Skin of body (tissue), 3 donors: ENCODE data around the gene TMEM223. TPM values are rescaled to one million over a fixed set of nuclear protein-coding genes. Genes with fewer than 3 reads are reported as not detected.
A peak's percentile ranks its signal among the peaks of the same experiment; 100 is the strongest.
"Not testable (repeated sequence)": the region's sequence is repeated elsewhere in the genome, so short reads cannot be mapped to it uniquely, and the experiment has no call there.

ENCODE experiments used
- DNase-seq: peaks from one replicate; lab custom pipeline; 2025; lab: John Stamatoyannopoulos, UW
- small RNA-seq: library from RNA; depleted of rRNA; stranded (forward); fragments of <200 nt; gene quantifications from one replicate; pipeline ENCODE3, GENCODE V24; 2014; ENCODE audit warnings: low replicate concordance
- total RNA-seq: library from RNA; depleted of rRNA; stranded (reverse); fragments of >200 nt; gene quantifications from one replicate; pipeline ENCODE4 v1.2.3, GENCODE V29; 2014

Gene TMEM223
- total RNA-seq, 1 donor from 2014 or later = 9.3 TPM

DNA sequence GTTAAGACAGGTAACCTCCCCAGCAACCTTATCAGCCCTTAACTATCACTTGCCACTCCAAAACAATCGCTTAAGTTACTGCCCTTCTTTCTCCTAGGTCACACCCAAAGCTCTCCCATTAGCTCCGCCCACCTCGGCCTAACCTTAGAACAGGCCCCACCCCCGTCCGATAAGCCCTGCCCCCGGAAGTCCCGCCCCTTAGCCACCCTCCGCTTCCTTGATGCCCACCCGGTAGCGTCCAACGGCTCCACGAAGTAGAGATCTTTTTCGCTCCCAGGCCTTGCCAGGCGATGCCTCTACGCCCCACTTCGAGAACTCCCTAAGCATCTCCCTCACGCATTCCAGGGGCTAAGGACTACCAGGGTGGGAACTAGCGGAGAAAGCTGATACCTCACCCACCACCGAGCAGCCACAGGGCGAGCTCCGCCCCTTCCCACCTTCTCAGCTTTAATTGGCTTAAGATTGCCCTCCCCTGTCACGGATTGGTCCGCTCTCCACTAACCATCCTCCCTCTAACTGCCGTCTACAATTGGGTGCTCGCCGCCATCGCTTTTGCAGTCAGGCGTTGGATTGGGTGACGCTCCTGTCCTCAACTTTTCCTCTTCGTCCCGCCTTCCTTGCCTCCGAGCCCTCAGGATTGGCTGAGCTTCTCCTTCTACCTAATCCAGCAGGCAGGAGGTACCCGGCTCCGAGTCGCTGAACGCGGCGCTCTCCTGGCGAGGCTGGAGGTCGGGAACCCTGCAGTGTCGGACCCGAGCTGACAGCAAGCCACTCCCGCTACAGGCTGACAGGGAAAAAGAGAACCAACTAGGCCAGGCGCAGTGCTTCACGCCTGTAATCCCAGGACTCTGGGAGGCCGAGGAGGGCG is 37.8 kb downstream of the TMEM223 start, which contains the start of gene ZBTB3:
ZBTB3 (minus strand) TSS at position 425 of the 868 bp plus-strand sequence. CDS start 496 bp downstream, outside the sequence.
- DNase-seq = peak; percentile 99

DNA sequence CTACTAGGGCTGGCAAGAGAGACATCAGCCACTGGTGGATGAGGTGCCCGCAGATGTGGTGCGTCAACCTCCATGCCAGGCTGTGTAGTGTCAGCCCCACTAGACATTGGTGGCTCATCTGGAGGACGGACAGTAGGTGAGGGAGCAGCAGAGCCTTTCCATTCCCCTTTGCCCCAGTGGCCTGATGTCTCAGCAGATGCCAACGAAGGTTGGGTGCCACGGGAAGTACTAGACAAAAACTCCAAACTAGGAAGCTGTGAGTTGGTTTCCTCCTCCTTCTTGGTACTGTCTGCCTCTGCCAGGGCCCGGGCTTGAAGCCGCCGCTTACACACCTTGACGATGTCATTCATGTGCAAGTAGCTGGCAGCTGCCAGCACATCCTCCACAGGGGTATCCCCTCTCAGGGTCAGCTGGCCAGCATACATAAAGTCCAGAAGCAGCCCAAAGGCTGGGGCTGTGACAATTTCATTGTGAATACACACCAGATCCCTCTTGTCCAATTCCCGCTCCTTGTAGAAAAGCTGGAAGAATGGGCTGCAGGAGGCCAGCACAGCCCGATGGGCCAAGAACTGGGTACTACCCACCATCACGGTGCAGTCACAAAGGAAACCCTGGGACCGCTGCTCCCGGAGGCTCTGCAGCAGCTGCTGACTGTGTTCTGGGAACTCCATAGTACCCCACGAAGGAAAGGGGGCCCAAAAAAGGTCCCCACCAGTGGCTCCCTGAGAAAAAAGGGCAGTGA is 38.6 kb downstream of the TMEM223 start:
- DNase-seq = no peak

DNA sequence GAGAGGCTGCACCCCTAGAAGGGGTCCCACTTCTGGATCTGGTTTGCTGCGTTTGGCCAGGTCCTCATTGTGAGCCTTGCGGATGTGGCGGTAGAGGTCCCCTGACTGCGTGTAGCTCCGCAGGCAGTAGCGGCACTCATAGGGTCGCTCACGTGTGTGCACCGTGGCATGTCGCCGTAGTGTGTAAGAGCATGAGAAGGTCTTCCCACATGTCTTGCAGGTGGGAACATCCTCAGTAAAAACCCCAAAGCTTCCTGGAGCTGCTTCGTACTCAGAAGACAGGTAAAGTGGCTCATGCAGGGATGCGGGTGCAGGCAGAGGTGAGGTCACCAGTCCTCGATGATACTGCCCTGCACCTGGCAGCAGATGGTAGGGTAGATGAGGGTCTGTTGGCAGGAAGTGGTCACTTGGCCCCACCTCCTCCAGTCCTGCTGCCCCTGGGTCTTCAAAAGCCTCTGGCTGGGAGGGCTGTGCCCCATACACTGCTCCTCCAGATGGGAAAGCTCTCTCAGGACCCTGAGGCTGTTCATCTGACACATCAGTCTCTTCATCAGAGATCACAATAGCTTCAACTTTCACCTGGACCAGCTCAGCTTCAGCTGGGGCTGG is 39.5 kb downstream of the TMEM223 start:
- no peak for DNase-seq

DNA sequence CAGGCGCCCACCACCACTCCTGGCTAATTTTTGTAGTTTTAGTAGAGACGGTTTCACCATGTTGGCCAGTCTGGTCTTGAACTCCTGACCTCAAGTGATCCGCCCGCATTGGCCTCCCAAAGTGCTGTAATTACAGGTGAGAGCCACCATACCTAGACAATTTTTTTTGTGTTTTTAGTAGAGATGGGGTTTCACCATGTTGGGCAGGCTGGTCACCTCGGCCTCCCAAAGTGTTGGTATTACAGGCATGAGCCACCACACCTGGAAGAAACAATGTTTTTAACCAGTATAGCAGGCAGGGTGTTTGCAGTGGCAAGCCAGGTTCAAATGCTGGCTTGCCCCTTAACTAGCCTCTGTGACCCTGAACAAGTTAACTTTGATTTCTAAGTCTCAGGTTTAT is 41.9 kb downstream of the TMEM223 start:
- not testable (repeated sequence) for DNase-seq

DNA sequence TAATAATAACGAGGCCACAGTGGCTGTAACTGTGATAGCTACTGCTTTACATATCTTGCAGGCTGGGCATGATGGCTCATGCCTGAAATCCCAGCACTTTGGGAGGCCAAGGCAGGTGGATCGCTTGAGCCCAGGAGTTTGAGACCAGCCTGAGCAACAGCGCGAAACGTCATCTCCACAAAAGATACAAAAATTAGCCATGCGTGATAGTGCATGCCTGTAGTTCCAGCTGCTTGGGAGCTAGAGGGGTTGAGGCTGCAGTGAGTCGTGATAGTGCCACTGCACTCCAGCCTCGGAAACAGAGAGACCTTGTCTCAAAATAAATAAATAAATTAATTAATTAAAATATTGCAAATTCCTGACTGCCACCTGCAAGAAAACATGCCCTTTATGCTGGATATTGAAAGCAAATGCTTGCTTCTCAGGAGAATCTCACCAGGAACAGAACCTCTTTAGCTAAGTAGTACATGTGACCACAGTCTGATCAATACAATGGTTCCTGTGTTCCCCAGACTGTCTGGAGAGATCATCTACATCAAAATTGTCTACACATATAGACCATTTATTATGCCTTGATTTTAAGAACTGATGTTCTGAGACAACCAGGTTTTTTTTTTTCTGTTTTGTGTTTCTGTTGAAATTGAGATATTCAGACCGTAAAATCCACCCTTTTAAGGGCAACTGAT is 44.2 kb downstream of the TMEM223 start:
- DNase-seq = no peak

Small RNA genes within 50 kb of the gene (small RNA-seq; reads per million reads assigned to genes)
- 0.17 reads per million for gene MIR6514
- gene RNU6-118P = not detected

Other genes starting within 250 kb of the TMEM223 start
- gene AHNAK, start 245.2 kb downstream of the TMEM223 start, total RNA-seq = 567 TPM
- 1,310 TPM for gene EEF1G, start 218.1 kb downstream of the TMEM223 start, total RNA-seq
- 4.1 TPM for gene TUT1, start 200.5 kb downstream of the TMEM223 start, total RNA-seq
- gene MTA2, start 190.1 kb downstream of the TMEM223 start, total RNA-seq = 78.4 TPM
- gene EML3, start 179.2 kb downstream of the TMEM223 start, total RNA-seq = 14.6 TPM
- gene ROM1, start 178.7 kb downstream of the TMEM223 start, total RNA-seq = 1.5 TPM
- gene B3GAT3, start 170.0 kb downstream of the TMEM223 start, total RNA-seq = 12.5 TPM
- 103 TPM for gene GANAB, start 145.4 kb downstream of the TMEM223 start, total RNA-seq
- gene INTS5, start 138.7 kb downstream of the TMEM223 start, total RNA-seq = 8.5 TPM
- gene C11orf98, start 126.8 kb downstream of the TMEM223 start, total RNA-seq = 23.7 TPM
- gene CSKMT, start 126.7 kb downstream of the TMEM223 start, total RNA-seq = 9.9 TPM
- gene UQCC3, start 120.3 kb downstream of the TMEM223 start, total RNA-seq = 5.6 TPM
- gene LBHD1, start 119.7 kb downstream of the TMEM223 start, total RNA-seq = 6.4 TPM
- gene UBXN1, start 112.9 kb downstream of the TMEM223 start, total RNA-seq = 57.2 TPM
- gene LRRN4CL, start 102.5 kb downstream of the TMEM223 start, total RNA-seq = 12.7 TPM
- 21.6 TPM for gene BSCL2, start 84.6 kb downstream of the TMEM223 start, total RNA-seq
- gene GNG3, start 84.3 kb downstream of the TMEM223 start, total RNA-seq = not detected
- gene HNRNPUL2, start 64.5 kb downstream of the TMEM223 start, total RNA-seq = 33.3 TPM
- gene TTC9C, start 63.5 kb downstream of the TMEM223 start, total RNA-seq = 23.9 TPM
- gene ZBTB3, start 37.8 kb downstream of the TMEM223 start, total RNA-seq = 7.0 TPM
- gene POLR2G, start 30.4 kb downstream of the TMEM223 start, total RNA-seq = 53.7 TPM
- 13.8 TPM for gene TAF6L, start 20.6 kb downstream of the TMEM223 start, total RNA-seq
- gene TMEM179B, start 4.6 kb downstream of the TMEM223 start, total RNA-seq = 16.9 TPM
- 33.4 TPM for gene NXF1, start 13.4 kb upstream of the TMEM223 start, total RNA-seq
- 38.2 TPM for gene STX5, start 40.0 kb upstream of the TMEM223 start, total RNA-seq
- gene TEX54, start 40.8 kb upstream of the TMEM223 start, total RNA-seq = not detected
- gene WDR74, start 47.6 kb upstream of the TMEM223 start, total RNA-seq = 36.1 TPM
- gene SLC3A2, start 88.9 kb upstream of the TMEM223 start, total RNA-seq = 124 TPM
- gene CHRM1, start 129.4 kb upstream of the TMEM223 start, total RNA-seq = 0.69 TPM
- not detected for gene SLC22A6, start 193.0 kb upstream of the TMEM223 start, total RNA-seq
- not detected for gene SLC22A8, start 223.8 kb upstream of the TMEM223 start, total RNA-seq